Cardiac septum (tissue), 1 donor: Measurements from ENCODE around the gene CNTN4. TPM values are rescaled to one million over a fixed set of nuclear protein-coding genes. Genes with fewer than 3 reads are reported as not detected.

Experiments used
- DNase-seq: peaks from one replicate; pipeline ENCODE4 v3.0.0-alpha.2; 2020; ENCODE audit warnings: low spot score
- intact Hi-C: fragments of 100-400 bp; cut with DNase I; formaldehyde crosslinking; loops from one replicate; pipeline ENCODE4 v1.14.0; 2022
- total RNA-seq: library from RNA; stranded (reverse); fragmentation: NEBNext Ultra II Directional; extraction: Animal tissue kit (Norgen Biotek cat#: 25700); gene quantifications from one replicate; pipeline ENCODE4 v1.2.1, GENCODE V29; 2021
- donor health status: DM: no; HTN: no; CAD: no.

The CNTN4 gene
- total RNA-seq, 1 donor from 2014 or later: 2.8 TPM

- no peak for DNase-seq
- intact Hi-C loops: no loop called here
These were observed 616.2 kb downstream of the CNTN4 start for GRCh38 chr3:2714834-2715233.

- intact Hi-C loops: no loop called here
- no peak for DNase-seq
These were observed 628.4 kb downstream of the CNTN4 start for GRCh38 chr3:2727101-2727500.

GRCh38 chr3:2727610-2728318, 629.1 kb downstream of the CNTN4 start:
- no peak for DNase-seq
- intact Hi-C loops: no loop called here

GRCh38 chr3:2731843-2732242, 633.2 kb downstream of the CNTN4 start:
- no peak for DNase-seq
- intact Hi-C loops: no loop called here

GRCh38 chr3:2735392-2735894, 636.8 kb downstream of the CNTN4 start:
- no peak for DNase-seq
- intact Hi-C loops: no loop called here

GRCh38 chr3:2741516-2741915, 642.9 kb downstream of the CNTN4 start:
- intact Hi-C loops: no loop called here
- no peak for DNase-seq

- DNase-seq: no peak
- intact Hi-C loops: no loop called here
These were observed 666.4 kb downstream of the CNTN4 start for GRCh38 chr3:2765002-2765579.

GRCh38 chr3:2770451-2770850, 671.8 kb downstream of the CNTN4 start:
- DNase-seq: no peak
- intact Hi-C loops: no loop called here

- DNase-seq: no peak
- intact Hi-C loops: no loop called here
These were observed 672.5 kb downstream of the CNTN4 start for GRCh38 chr3:2771193-2771592.

GRCh38 chr3:2771741-2772140, 673.1 kb downstream of the CNTN4 start:
- DNase-seq: no peak
- intact Hi-C loops: no loop called here

GRCh38 chr3:2772803-2773202, 674.1 kb downstream of the CNTN4 start:
- intact Hi-C loops: no loop called here
- no peak for DNase-seq

- DNase-seq: no peak
- intact Hi-C loops: no loop called here
These were observed 676.0 kb downstream of the CNTN4 start for GRCh38 chr3:2774481-2775249.

GRCh38 chr3:2783261-2783660, 684.6 kb downstream of the CNTN4 start:
- DNase-seq: no peak
- intact Hi-C loops: no loop called here

GRCh38 chr3:2784627-2785026, 686.0 kb downstream of the CNTN4 start:
- intact Hi-C loops: no loop called here
- no peak for DNase-seq

- intact Hi-C loops: no loop called here
- no peak for DNase-seq
These were observed 691.7 kb downstream of the CNTN4 start for GRCh38 chr3:2790266-2790815.

- no peak for DNase-seq
- intact Hi-C loops: no loop called here
These were observed 693.8 kb downstream of the CNTN4 start for GRCh38 chr3:2792432-2792831.

- no peak for DNase-seq
- intact Hi-C loops: no loop called here
These were observed 695.3 kb downstream of the CNTN4 start for GRCh38 chr3:2793987-2794386.

- intact Hi-C loops: no loop called here
- DNase-seq: no peak
These were observed 703.8 kb downstream of the CNTN4 start for GRCh38 chr3:2802429-2802828.

GRCh38 chr3:2807514-2807913, 708.8 kb downstream of the CNTN4 start:
- intact Hi-C loops: no loop called here
- no peak for DNase-seq

GRCh38 chr3:2810723-2811122, 712.1 kb downstream of the CNTN4 start:
- intact Hi-C loops: no loop called here
- no peak for DNase-seq
